ENCODE data around the gene CCL4. TPM values are rescaled to one million over a fixed set of nuclear protein-coding genes. Genes with fewer than 3 reads are reported as not detected.

The CCL4 gene
- total RNA-seq, 1 donor from 2014 or later: 0.40 TPM

GRCh38 chr17:36127199-36127893 is 23.7 kb downstream of the CCL4 start:
- no peak for DNase-seq (ENCODE audit: low read depth)
- no peak overlapping the region for H3K4me3 ChIP-seq (ENCODE audit: low read depth, low read length)
- no peak for TF ChIP-seq CTCF (conservative IDR thresholded peaks at IDR 0.05; ENCODE audit: low read depth, low read length)

GRCh38 chr17:36127911-36128310 is 24.3 kb downstream of the CCL4 start:
- DNase-seq (ENCODE audit: low read depth): no peak
- H3K4me3 ChIP-seq (ENCODE audit: low read depth, low read length): no peak overlapping the region
- no peak for TF ChIP-seq CTCF (conservative IDR thresholded peaks at IDR 0.05; ENCODE audit: low read depth, low read length)

GRCh38 chr17:36128411-36128978 is 24.9 kb downstream of the CCL4 start:
- no peak for DNase-seq (ENCODE audit: low read depth)
- TF ChIP-seq CTCF (conservative IDR thresholded peaks at IDR 0.05; ENCODE audit: low read depth, low read length): no peak
- no peak overlapping the region for H3K4me3 ChIP-seq (ENCODE audit: low read depth, low read length)

GRCh38 chr17:36129616-36130015 is 26.0 kb downstream of the CCL4 start:
- H3K4me3 ChIP-seq (ENCODE audit: low read depth, low read length): no peak overlapping the region
- no peak for TF ChIP-seq CTCF (conservative IDR thresholded peaks at IDR 0.05; ENCODE audit: low read depth, low read length)
- no peak for DNase-seq (ENCODE audit: low read depth)

GRCh38 chr17:36130346-36130745 is 26.7 kb downstream of the CCL4 start:
- no peak overlapping the region for H3K4me3 ChIP-seq (ENCODE audit: low read depth, low read length)
- TF ChIP-seq CTCF (conservative IDR thresholded peaks at IDR 0.05; ENCODE audit: low read depth, low read length): no peak
- DNase-seq (ENCODE audit: low read depth): no peak

- no peak overlapping the region for H3K4me3 ChIP-seq (ENCODE audit: low read depth, low read length)
- TF ChIP-seq CTCF (conservative IDR thresholded peaks at IDR 0.05; ENCODE audit: low read depth, low read length): no peak
- no peak for DNase-seq (ENCODE audit: low read depth)
Measured at GRCh38 chr17:36131421-36131820, 27.8 kb downstream of the CCL4 start.

- no peak overlapping the region for H3K4me3 ChIP-seq (ENCODE audit: low read depth, low read length)
- no peak for TF ChIP-seq CTCF (conservative IDR thresholded peaks at IDR 0.05; ENCODE audit: low read depth, low read length)
- no peak for DNase-seq (ENCODE audit: low read depth)
Measured at GRCh38 chr17:36131931-36132330, 28.3 kb downstream of the CCL4 start.

Data from epithelial cell of proximal tubule (primary cell).